GM18873 (cell line): ENCODE data around the gene PPP2R2D.

Experiments
- ATAC-seq: cut with Tn5 transposase; IDR thresholded peaks from one replicate; pipeline ENCODE4 v1.9.1; 2021; ENCODE audit warnings: mild to moderate bottlenecking, moderate library complexity, moderate number of reproducible peaks; ENCODE audit not compliant: unreplicated experiment, low FRiP score

The PPP2R2D gene

GRCh38 chr10:131900350-131901152 is at the start of gene PPP2R2D:
TSS of gene PPP2R2D (plus strand) at chr10:131901008. CDS start at chr10:131901149, 141 bp downstream.
- ATAC-seq, result peak; percentile 88

GRCh38 chr10:131851346-131851745 is 49.5 kb upstream of the PPP2R2D start:
- ATAC-seq, result no peak

GRCh38 chr10:131852176-131852822 is 48.5 kb upstream of the PPP2R2D start:
- ATAC-seq, result no peak

GRCh38 chr10:131852823-131853609 is 47.8 kb upstream of the PPP2R2D start:
- no peak for ATAC-seq

GRCh38 chr10:131853610-131853964 is 47.2 kb upstream of the PPP2R2D start:
- ATAC-seq, result no peak

GRCh38 chr10:131854579-131855335 is 46.1 kb upstream of the PPP2R2D start:
- ATAC-seq, result no peak

- no peak for ATAC-seq
Measured at GRCh38 chr10:131855461-131856401, 45.1 kb upstream of the PPP2R2D start.

- no peak for ATAC-seq
Measured at GRCh38 chr10:131856441-131857094, 44.2 kb upstream of the PPP2R2D start.

GRCh38 chr10:131857156-131858117 is 43.4 kb upstream of the PPP2R2D start:
- no peak for ATAC-seq

GRCh38 chr10:131858118-131858515 is 42.7 kb upstream of the PPP2R2D start:
- no peak for ATAC-seq

- no peak for ATAC-seq
Measured at GRCh38 chr10:131858583-131859340, 42.0 kb upstream of the PPP2R2D start.

- no peak for ATAC-seq
Measured at GRCh38 chr10:131859341-131860020, 41.3 kb upstream of the PPP2R2D start.

- no peak for ATAC-seq
Measured at GRCh38 chr10:131860311-131860710, 40.5 kb upstream of the PPP2R2D start.

- ATAC-seq, result no peak
Measured at GRCh38 chr10:131860806-131861440, 39.9 kb upstream of the PPP2R2D start.

- no peak for ATAC-seq
Measured at GRCh38 chr10:131862548-131862947, 38.3 kb upstream of the PPP2R2D start.
